Measurements from ENCODE around the gene ADAMTS13.

ADAMTS13 gene

GRCh38 chr9:133493428-133493827 lies 71.3 kb downstream of the ADAMTS13 start:
- DNase-seq: no peak

DNA sequence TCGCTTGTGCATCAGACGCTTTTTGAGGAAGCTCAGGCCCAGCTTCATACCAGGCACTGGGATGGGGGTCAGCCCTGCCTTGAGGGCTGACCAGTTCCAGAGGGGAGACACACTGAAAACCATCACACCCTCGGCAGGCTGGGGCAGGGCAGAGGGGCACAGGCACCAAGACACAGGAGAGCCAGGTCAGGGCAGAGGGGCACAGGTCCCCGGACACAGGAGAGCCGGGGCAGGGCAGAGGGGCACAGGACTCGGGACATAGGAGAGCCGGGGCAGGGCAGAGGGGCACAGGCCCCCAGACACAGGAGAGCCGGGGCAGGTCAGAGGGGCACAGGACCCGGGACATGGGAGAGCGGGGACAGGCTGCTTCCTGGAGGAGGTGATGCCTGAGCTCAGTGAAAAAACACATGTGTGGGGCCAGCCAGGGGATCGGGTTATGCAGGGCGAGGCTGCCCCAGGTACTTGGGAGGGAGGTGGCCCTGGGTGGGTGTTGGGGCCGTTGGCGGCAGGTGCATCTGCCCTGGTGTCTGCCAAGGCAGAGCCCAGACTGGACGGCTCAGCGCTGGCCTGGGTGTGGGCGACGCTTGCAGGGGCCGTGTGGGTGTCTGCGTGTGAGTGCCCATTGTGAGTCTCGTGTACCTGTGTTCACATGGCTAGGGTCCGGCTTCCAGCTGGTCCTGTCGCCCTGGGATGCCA lies 71.8 kb downstream of the ADAMTS13 start:
- DNase-seq: no peak

- no peak for DNase-seq
Observed at GRCh38 chr9:133494636-133495326, 72.6 kb downstream of the ADAMTS13 start.

GRCh38 chr9:133495327-133496293 lies 73.4 kb downstream of the ADAMTS13 start:
- DNase-seq: no peak

- no peak for DNase-seq
Observed at GRCh38 chr9:133496861-133497842, 75.0 kb downstream of the ADAMTS13 start.

DNA sequence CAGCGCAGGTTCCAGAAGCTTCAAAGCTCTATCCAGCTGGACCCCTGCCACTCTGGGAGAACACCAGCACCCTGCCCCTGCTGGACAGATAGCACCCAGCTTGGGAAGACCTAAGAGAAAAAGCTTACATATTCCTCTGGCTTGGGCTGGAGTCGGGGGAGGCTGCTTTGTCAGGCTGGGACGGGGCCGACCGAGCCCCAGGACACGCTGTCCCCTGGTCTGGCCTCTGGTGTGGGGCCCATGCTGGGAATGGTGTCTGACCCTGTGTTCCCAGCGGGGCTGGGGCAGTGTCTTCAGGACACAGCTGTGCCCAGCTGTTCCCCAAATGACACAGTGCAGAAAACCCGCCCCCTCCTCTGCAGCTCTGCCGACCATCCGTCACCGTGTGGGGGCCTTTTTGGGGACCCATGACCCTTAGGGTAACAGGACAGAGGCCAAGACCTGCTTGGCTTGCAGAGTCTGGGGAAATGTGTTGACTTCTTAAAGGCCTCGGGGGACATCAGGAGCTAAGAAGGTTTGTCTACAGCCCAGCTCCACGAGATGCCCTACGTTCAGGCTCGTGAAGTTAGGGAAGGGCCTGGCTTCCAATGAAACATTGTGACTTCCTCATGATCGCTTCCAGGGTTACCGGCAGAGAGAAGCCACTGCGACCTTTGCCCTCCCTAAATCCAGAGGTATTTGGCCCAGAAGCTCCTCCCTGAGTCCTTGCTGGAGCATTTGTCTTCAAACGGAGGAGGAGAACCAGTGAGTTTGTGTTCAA lies 77.1 kb downstream of the ADAMTS13 start:
- no peak for DNase-seq

GRCh38 chr9:133499892-133500270 lies 77.7 kb downstream of the ADAMTS13 start:
- no peak for DNase-seq

GRCh38 chr9:133502112-133502511 lies 79.9 kb downstream of the ADAMTS13 start:
- DNase-seq: peak; percentile 25

DNA sequence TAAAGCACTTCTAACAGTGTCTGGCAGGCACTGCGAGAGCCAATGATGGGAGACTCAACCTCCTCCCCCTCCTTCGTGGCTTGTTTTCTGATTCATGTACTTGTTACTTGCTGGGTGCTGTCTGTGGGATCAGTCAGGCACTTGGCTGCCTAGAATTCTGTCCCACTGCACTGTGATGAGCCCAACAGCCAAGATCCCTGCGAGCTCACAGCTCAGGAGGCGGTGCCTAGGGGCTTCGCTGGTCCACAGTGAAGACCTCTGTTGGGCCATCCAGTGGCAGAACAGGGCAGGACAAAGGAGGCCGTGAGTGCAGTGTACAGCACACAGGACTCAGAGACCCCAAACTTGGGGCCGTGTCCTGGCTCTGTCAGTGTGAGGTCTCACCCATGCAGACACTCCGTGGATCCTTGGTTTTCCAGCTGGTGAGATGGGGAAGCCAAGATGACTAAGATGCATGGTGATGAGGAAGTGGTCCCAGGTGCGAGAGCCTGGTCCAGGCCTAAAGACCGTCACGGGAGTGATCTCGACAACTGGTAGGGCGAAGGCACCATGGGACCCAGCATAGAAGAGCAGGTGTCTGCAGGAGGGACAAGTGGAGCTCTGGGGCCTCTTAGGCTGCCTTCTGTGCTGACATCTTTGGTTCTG lies 83.1 kb downstream of the ADAMTS13 start:
- no peak for DNase-seq

DNA sequence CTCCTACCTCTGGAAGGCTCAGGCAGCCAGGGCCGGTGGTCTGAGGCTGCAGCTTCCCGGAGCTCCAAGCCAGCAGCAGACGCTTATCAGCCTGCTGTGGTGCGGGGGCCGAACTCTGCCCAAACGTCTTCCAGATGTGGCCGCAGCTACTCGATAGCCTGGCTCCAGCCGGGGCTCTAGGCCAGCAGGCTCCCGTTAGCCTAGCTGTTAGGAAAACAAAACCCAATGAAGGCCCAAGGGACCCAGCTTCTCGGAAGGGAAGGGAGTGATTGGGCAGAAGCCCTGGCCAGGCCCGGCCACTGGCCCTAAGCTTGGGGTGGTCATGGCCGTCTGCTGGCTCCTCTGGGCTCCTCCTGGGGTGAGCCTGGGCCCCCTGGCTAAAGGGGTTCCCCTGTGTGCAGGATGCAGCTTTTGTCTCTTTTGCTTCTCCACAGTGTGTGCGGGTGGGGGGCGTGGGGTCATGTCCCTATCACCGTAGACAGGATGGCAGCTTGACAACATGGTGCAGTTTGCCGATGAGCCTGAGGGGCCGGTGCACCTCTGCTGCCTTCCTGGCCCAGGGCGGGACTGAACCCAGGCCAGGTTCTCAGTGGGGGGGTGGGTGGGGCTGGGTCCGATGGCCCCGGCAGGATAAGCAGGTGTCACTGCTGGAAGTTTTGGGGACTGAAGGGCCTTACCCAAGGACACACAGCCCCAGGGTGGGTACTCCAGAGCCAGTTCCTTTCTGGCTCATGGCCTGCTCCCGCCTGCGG lies 83.9 kb downstream of the ADAMTS13 start:
- DNase-seq: no peak

- DNase-seq: peak; percentile 82
Observed at GRCh38 chr9:133506653-133507038, 84.5 kb downstream of the ADAMTS13 start.

- no peak for DNase-seq
Observed at GRCh38 chr9:133507246-133507965, 85.2 kb downstream of the ADAMTS13 start.

DNA sequence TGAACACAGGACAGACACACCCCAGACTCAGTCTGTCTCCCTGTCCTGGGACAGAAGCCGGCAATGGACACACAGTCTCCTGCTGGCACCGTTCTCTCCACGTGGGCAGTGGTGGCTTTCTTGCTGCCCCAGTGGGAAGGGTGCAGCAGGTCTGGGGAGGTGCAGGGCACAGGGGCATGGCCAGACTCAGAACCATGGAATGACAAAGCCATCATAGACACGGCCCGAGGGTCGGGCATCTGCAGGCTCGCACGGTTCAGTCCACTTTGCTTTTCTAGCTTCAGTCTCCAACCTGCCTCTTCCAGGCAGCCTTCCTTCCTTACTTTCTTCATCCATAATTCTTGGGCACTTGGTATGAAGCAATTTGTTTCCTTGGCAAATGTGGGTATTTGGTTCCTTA lies 85.9 kb downstream of the ADAMTS13 start:
- DNase-seq: no peak

Data from DMS53 (cell line).